GM10248 (cell line): ENCODE results near the gene PPP2R5D.

Source experiments
- CTCF ChIA-PET: fragments of 300-600 bp; sonication (Branson Sonifier 250); formaldehyde crosslinking; extraction: SDS; loops from one replicate; lab custom pipeline; 2021; ENCODE audit warnings: antibody characterized with exemption; lab: Yijun Ruan, JAX
- POLR2A ChIA-PET: fragments of 350-650 bp; sonication (Branson Sonifier 250); formaldehyde crosslinking; extraction: SDS; loops from one replicate; lab custom pipeline; 2020; ENCODE audit warnings: antibody characterized with exemption; lab: Yijun Ruan, JAX
- DNase-seq: peaks from one replicate; pipeline ENCODE4 v3.0.0; 2012; ENCODE audit errors: extremely low spot score
- CTCF ChIP-seq: IDR thresholded peaks from 2 replicates; pipeline ENCODE4 v1.5.1; 2012; ENCODE audit warnings: mild to moderate bottlenecking, low read depth; ENCODE audit errors: extremely low read depth, missing control alignments, control extremely low read depth

The PPP2R5D gene

GRCh38 chr6:43060034-43060754, 75.8 kb downstream of the PPP2R5D start:
- ChIA-PET POLR2A (interaction anchor here (1.1 kb wide), 1 partner anchor 11 kb away, joined by 5 read pairs; no protein-coding TSS in a partner anchor), CTCF (interaction anchor here (0.9 to 1.8 kb wide), 4 partner anchors 9 to 83 kb away, joined by 3 to 5 read pairs (median 4); no protein-coding TSS in a partner anchor)
- DNase-seq, result no peak
- TF ChIP-seq CTCF, result no peak

- no peak for DNase-seq
- TF ChIP-seq CTCF, result no peak
- POLR2A ChIA-PET, result no interaction called here
- CTCF ChIA-PET, result interaction anchor here (0.9 to 1.8 kb wide), 4 partner anchors 8 to 83 kb away, joined by 3 to 5 read pairs (median 4); no protein-coding TSS in a partner anchor
These were observed 76.6 kb downstream of the PPP2R5D start for GRCh38 chr6:43060755-43061633.

GRCh38 chr6:43061861-43062260, 77.5 kb downstream of the PPP2R5D start:
- ChIA-PET CTCF (interaction anchor here (1.8 kb wide), 2 partner anchors 7 to 55 kb away, joined by 5 read pairs; no protein-coding TSS in a partner anchor), POLR2A (no interaction called here)
- no peak for TF ChIP-seq CTCF
- no peak for DNase-seq
